CD4-positive, alpha-beta T cell treated with Interleukin-6 for 4 hours (primary cell): Measurements from ENCODE around the gene PABPN1L.

ENCODE experiments used
- DNase-seq: peaks from one replicate; pipeline ENCODE4 v3.0.0-alpha.2; 2020; ENCODE audit warnings: mixed read lengths

The PABPN1L gene

GRCh38 chr16:88867581-88868246 is 1.3 kb upstream of the PABPN1L start:
- DNase-seq = no peak

GRCh38 chr16:88865742-88866141 is 718 bp downstream of the PABPN1L start:
- no peak for DNase-seq

- DNase-seq = no peak
Observed at GRCh38 chr16:88865310-88865709, 1.1 kb downstream of the PABPN1L start.

- no peak for DNase-seq
Observed at GRCh38 chr16:88864521-88864920, 1.9 kb downstream of the PABPN1L start.

GRCh38 chr16:88864099-88864498 is 2.4 kb downstream of the PABPN1L start:
- DNase-seq = no peak

GRCh38 chr16:88863426-88863825 is 3.0 kb downstream of the PABPN1L start:
- DNase-seq = no peak

- DNase-seq = no peak
Observed at GRCh38 chr16:88862968-88863367, 3.5 kb downstream of the PABPN1L start.

GRCh38 chr16:88861359-88861758 is 5.1 kb downstream of the PABPN1L start:
- no peak for DNase-seq

GRCh38 chr16:88859381-88860091 is 6.9 kb downstream of the PABPN1L start:
- DNase-seq = no peak

GRCh38 chr16:88857728-88858339 is 8.6 kb downstream of the PABPN1L start:
- peak; percentile 81 for DNase-seq

GRCh38 chr16:88856828-88857727 is 9.4 kb downstream of the PABPN1L start, which contains the start of the genes GALNS and TRAPPC2L:
Gene GALNS (minus strand): TSS chr16:88856947. CDS start chr16:88856877, 70 bp downstream.
Gene TRAPPC2L (plus strand): TSS chr16:88857127. CDS start chr16:88857151, 24 bp downstream.
- peak; percentile 99 for DNase-seq

GRCh38 chr16:88856122-88856827 is 10.2 kb downstream of the PABPN1L start:
- DNase-seq = no peak

- no peak for DNase-seq
Observed at GRCh38 chr16:88855736-88856121, 10.7 kb downstream of the PABPN1L start.

GRCh38 chr16:88855176-88855575 is 11.3 kb downstream of the PABPN1L start:
- no peak for DNase-seq

- peak; percentile 33 for DNase-seq
Observed at GRCh38 chr16:88854306-88855111, 12.0 kb downstream of the PABPN1L start.

- no peak for DNase-seq
Observed at GRCh38 chr16:88853325-88853941, 13.0 kb downstream of the PABPN1L start.

- no peak for DNase-seq
Observed at GRCh38 chr16:88851616-88852015, 14.8 kb downstream of the PABPN1L start.

GRCh38 chr16:88850531-88851199 is 15.8 kb downstream of the PABPN1L start:
- no peak for DNase-seq

- no peak for DNase-seq
Observed at GRCh38 chr16:88848557-88848956, 17.9 kb downstream of the PABPN1L start.

- no peak for DNase-seq
Observed at GRCh38 chr16:88847654-88848053, 18.8 kb downstream of the PABPN1L start.
